Stimulated activated CD4-positive, alpha-beta T cell treated with anti-CD3 and anti-CD28 coated beads, TNF-alpha, amount 100 ng/mL, for 1 hour (primary cell): ENCODE results near the gene ENAH.
"Not testable (repeated sequence)": the region's sequence is repeated elsewhere in the genome, so short reads cannot be mapped to it uniquely, and the experiment has no call there.

Experiments
- DNase-seq, 3 donors: peaks; one replicate each; pipeline ENCODE4 v3.0.0-alpha.2; 2020; ENCODE audit warnings: low read depth in 3 of 3, low spot score in 1 of 3

Gene ENAH

GRCh38 chr1:225677350-225678124 lies 24.6 kb upstream of the ENAH start:
- no peak for DNase-seq

- no peak for DNase-seq
Observed at GRCh38 chr1:225674381-225674780, 21.5 kb upstream of the ENAH start.

- no peak for DNase-seq
Observed at GRCh38 chr1:225670806-225671733, 18.1 kb upstream of the ENAH start.

- DNase-seq: no peak
Observed at GRCh38 chr1:225670356-225670755, 17.4 kb upstream of the ENAH start.

GRCh38 chr1:225668222-225668621 lies 15.3 kb upstream of the ENAH start:
- DNase-seq: no peak

GRCh38 chr1:225667362-225667761 lies 14.4 kb upstream of the ENAH start:
- no peak for DNase-seq

- DNase-seq: no peak
Observed at GRCh38 chr1:225666495-225666894, 13.6 kb upstream of the ENAH start.

GRCh38 chr1:225664762-225665161 lies 11.8 kb upstream of the ENAH start:
- no peak for DNase-seq

GRCh38 chr1:225662155-225662554 lies 9.2 kb upstream of the ENAH start:
- no peak for DNase-seq

GRCh38 chr1:225660544-225660946 lies 7.6 kb upstream of the ENAH start:
- DNase-seq: no peak

- DNase-seq: no peak
Observed at GRCh38 chr1:225658041-225658440, 5.1 kb upstream of the ENAH start.

- no peak for DNase-seq
Observed at GRCh38 chr1:225657462-225657989, 4.6 kb upstream of the ENAH start.

- not testable (repeated sequence) for DNase-seq
Observed at GRCh38 chr1:225656259-225656655, 3.3 kb upstream of the ENAH start.

GRCh38 chr1:225655509-225656258 lies 2.8 kb upstream of the ENAH start:
- no peak for DNase-seq

GRCh38 chr1:225654688-225655508 lies 2.0 kb upstream of the ENAH start:
- no peak for DNase-seq

GRCh38 chr1:225654277-225654597 lies 1.3 kb upstream of the ENAH start:
- no peak for DNase-seq

GRCh38 chr1:225653463-225654276 lies 747 bp upstream of the ENAH start:
- no peak for DNase-seq

- no peak for DNase-seq
Observed at GRCh38 chr1:225651872-225652728, 823 bp downstream of the ENAH start.

- no peak for DNase-seq
Observed at GRCh38 chr1:225651376-225651871, 1.5 kb downstream of the ENAH start.
